ENCODE data around the gene ANKRD13B.

Gene ANKRD13B

DNA sequence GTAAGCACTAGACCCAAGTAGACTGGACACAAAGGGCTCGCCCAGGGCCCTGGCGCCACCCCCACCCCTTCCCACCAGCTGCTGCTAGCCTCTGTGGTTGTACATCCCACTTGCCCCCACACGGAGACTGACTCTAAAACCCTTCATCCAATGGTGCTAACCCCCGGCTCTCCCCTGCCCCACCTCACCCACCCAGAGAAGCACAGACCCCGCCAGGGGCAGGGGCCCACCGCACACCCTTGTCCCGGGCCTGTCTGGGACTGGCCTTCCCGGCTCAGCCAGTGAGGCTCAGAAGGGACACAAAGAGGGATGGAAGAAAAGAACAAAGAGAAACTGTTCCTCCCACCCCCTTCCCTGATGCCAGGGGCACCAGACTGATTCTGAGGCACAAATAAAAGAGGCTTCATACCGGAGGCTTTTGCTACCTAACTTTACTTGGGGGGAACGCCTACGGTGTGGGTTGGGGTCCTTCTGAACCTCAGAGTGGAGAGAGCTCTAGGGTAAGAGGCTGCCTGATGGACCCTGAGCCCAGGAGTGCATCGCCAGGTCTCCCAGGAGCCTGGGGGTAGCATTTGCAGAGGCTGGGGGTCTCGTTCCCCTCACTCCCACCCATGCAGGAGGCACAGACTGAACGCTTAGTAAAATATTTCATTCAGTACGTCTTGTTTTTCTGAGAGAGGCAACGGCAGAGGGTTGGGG is 21.6 kb downstream of the ANKRD13B start:
- Histone ChIP-seq H3K4me3 (ENCODE audit: low read depth, low read length) (no peak overlapping the region), H3K4me1 (ENCODE audit: control insufficient read depth, insufficient read depth, low read length, unreplicated experiment) (peaks cover 10% of the 10 kb centered on the region), H3K27me3 (ENCODE audit: insufficient read depth, low read length) (peaks cover 13% of the 10 kb centered on the region), H3K27ac (ENCODE audit: low read depth, low read length) (no peak overlapping the region), H3K36me3 (ENCODE audit: insufficient read depth, low read length) (no peaks in the 10 kb centered on the region), H2AFZ (ENCODE audit: low read length, unreplicated experiment) (no peak overlapping the region), H3K79me2 (ENCODE audit: control insufficient read depth, insufficient read depth, low read length, unreplicated experiment) (no peaks in the 10 kb centered on the region)

DNA sequence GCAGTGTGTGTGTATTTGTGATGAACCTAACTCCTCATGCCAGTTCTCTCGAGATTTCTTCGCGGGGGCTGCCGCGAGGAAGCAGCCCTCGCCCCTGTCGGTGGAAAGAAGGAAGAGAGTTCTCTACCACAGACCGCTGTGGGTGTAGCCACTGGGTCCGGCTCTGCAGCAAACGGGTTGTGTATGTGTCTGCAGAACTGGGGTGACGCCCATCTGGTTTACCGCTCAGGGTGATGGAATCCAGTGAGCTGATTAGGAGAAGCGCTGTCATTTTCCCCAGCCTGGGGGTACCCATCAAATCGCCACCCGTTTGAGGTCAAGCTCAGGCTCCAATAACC is 22.1 kb downstream of the ANKRD13B start:
- no peak overlapping the region for H3K4me3 ChIP-seq (ENCODE audit: low read depth, low read length)
- peaks cover 13% of the 10 kb centered on the region for H3K27me3 ChIP-seq (ENCODE audit: insufficient read depth, low read length)
- H2AFZ ChIP-seq (ENCODE audit: low read length, unreplicated experiment) = no peak overlapping the region
- no peaks in the 10 kb centered on the region for H3K79me2 ChIP-seq (ENCODE audit: control insufficient read depth, insufficient read depth, low read length, unreplicated experiment)
- no peak overlapping the region for H3K27ac ChIP-seq (ENCODE audit: low read depth, low read length)
- H3K4me1 ChIP-seq (ENCODE audit: control insufficient read depth, insufficient read depth, low read length, unreplicated experiment) = peaks cover 10% of the 10 kb centered on the region
- H3K36me3 ChIP-seq (ENCODE audit: insufficient read depth, low read length) = no peaks in the 10 kb centered on the region

DNA sequence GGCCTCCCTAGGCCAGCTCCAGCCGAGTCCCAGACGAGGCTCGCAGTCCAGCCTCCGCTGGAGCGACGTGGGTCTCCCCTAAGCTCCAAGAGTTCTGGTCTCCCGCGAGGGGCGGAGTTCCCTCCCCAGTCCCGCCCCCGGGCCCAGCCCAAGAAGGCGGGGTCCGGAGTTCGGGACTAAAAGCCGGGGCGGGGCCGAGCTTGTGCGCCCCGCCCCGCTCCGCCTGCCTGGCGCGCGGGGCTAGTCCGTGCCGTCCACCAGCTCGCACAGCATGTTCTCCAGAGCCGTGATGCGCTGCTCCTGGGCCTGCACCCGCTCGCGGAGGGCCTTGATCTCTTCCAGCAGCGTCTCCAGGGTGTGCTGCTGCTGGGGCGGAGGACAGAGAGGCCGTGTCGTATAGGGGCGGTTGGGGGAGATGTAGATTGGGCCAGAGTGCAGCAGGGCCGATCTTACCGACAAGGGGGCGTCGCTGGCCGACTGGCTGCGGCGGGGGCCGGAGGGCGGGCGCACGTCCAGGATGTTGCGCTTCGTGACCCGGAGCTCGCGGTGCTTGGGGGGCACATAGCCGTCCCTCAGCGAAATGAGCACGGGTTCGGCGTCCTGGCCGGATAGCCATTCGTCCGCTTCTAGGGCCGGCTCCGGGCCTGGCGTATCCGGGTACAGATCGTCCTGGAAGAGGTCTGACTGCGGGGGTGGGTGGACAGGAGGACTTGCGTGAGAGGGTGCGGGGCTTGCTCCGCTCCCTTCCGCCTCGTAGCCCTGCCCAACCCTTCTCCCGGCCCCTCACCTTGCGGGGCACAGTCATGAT is 22.8 kb downstream of the ANKRD13B start:
- Histone ChIP-seq H3K4me1 (ENCODE audit: control insufficient read depth, insufficient read depth, low read length, unreplicated experiment) (peaks cover 13% of the 10 kb centered on the region), H3K27ac (ENCODE audit: low read depth, low read length) (no peak overlapping the region), H3K36me3 (ENCODE audit: insufficient read depth, low read length) (no peaks in the 10 kb centered on the region), H3K79me2 (ENCODE audit: control insufficient read depth, insufficient read depth, low read length, unreplicated experiment) (no peaks in the 10 kb centered on the region), H2AFZ (ENCODE audit: low read length, unreplicated experiment) (no peak overlapping the region), H3K4me3 (ENCODE audit: low read depth, low read length) (peak overlapping the region; percentile 27), H3K27me3 (ENCODE audit: insufficient read depth, low read length) (peaks cover 13% of the 10 kb centered on the region)

DNA sequence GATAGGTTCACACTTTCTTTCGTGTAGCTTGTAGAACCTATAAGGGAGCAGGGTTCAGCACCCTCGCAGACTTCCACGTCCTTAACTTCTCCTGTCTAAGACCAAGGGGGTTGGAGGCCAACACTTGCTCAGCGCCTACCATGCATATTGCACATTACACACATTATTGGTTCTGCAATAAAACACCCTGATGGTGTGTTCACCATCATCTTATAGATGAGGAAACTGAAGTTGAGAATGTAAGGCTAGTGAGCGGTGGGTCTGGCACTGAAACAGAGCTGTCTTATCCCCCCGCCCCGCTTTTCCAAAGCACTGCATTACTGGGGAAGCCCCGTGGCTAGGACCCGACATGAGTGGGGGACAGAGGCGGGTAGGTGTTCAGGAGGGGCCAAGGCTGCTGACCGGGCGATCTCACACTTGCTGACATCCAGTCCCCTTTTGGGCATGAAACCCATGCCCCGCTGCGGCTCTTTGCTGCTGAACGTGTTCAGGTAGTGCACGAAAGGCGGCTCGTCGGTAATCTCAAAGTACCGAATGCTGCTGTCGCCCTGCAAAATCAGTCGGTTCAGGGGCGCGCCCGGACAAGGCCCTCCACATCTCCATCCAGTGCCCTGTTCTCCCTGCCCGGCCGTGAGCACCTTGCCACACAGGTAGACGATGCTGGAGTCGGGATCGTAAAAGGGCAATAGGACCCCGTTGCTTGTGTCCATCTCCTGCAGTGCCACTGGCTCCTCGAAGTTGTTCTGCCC is 23.5 kb downstream of the ANKRD13B start:
- no peaks in the 10 kb centered on the region for H3K36me3 ChIP-seq (ENCODE audit: insufficient read depth, low read length)
- no peak overlapping the region for H3K27ac ChIP-seq (ENCODE audit: low read depth, low read length)
- H3K4me3 ChIP-seq (ENCODE audit: low read depth, low read length) = 0 out of 2 replicates have a peak overlapping the region, but pooled peaks have one; percentile 27
- H3K4me1 ChIP-seq (ENCODE audit: control insufficient read depth, insufficient read depth, low read length, unreplicated experiment) = peaks cover 13% of the 10 kb centered on the region
- H2AFZ ChIP-seq (ENCODE audit: low read length, unreplicated experiment) = no peak overlapping the region
- no peaks in the 10 kb centered on the region for H3K79me2 ChIP-seq (ENCODE audit: control insufficient read depth, insufficient read depth, low read length, unreplicated experiment)
- peaks cover 13% of the 10 kb centered on the region for H3K27me3 ChIP-seq (ENCODE audit: insufficient read depth, low read length)

DNA sequence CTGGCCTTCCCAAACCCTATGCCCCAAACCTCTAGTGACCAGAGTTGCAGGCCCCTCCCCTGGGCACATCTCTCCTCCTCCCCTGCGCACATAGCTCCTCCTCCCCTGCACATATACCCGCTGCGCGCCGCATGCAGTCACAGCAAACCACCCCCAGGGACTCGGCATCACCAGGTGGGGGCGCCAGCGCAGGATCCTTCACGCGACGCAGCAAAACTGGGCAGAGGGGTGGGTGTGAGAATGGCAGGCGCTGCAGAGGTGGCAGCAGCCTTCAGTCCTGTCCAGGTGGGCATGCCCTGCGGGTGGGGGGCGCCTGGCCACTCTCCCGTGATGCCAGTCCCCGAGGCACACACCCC is 24.2 kb downstream of the ANKRD13B start:
- Histone ChIP-seq H3K4me3 (ENCODE audit: low read depth, low read length) (no peak overlapping the region), H3K36me3 (ENCODE audit: insufficient read depth, low read length) (no peaks in the 10 kb centered on the region), H3K4me1 (ENCODE audit: control insufficient read depth, insufficient read depth, low read length, unreplicated experiment) (peaks cover 18% of the 10 kb centered on the region), H3K27ac (ENCODE audit: low read depth, low read length) (no peak overlapping the region), H3K79me2 (ENCODE audit: control insufficient read depth, insufficient read depth, low read length, unreplicated experiment) (no peaks in the 10 kb centered on the region), H2AFZ (ENCODE audit: low read length, unreplicated experiment) (no peak overlapping the region), H3K27me3 (ENCODE audit: insufficient read depth, low read length) (peaks cover 13% of the 10 kb centered on the region)

DNA sequence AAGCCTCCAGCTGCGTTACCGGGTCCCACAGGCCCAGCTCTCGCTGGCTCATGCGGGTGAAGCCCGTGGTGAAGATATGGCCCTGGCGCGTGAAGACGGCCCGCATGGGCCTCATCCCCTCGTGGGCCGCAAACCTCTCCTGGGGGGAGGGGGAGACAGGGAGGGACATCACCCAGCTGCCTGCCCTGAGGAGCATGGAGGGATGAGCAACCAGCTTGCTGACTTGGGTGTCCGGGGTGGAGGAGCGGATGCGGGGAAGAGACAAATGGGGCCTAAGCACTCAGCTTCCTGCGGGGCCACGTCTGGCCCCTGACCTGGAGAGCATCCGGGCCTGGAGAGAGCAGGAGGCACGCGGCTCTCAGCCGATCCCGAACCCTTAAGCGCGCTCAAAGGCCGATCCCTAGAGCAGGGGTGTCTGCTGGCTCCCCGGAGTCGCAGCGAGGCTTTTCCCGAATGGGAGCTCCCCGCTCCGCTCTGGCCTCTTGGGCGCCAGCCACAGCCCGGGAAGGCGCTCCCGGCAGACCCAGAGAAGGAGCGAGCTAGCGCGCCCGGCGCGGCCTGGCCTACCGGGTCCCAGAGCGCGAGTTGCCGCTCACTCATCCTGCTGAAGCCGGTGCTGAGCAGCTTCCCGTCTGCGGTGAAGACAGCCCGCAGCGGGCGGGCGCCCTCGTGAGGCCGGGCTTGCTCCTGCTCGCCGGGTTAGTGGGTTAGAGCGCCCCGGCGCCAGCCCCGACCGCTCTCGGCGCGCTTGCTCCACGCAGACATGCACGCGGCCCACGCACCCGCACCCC is 24.7 kb downstream of the ANKRD13B start:
- H2AFZ ChIP-seq (ENCODE audit: low read length, unreplicated experiment) = no peak overlapping the region
- peak overlapping the region; percentile 48 for H3K4me3 ChIP-seq (ENCODE audit: low read depth, low read length)
- peaks cover 21% of the 10 kb centered on the region for H3K4me1 ChIP-seq (ENCODE audit: control insufficient read depth, insufficient read depth, low read length, unreplicated experiment)
- no peak overlapping the region for H3K27ac ChIP-seq (ENCODE audit: low read depth, low read length)
- H3K36me3 ChIP-seq (ENCODE audit: insufficient read depth, low read length) = no peaks in the 10 kb centered on the region
- peaks cover 13% of the 10 kb centered on the region for H3K27me3 ChIP-seq (ENCODE audit: insufficient read depth, low read length)
- H3K79me2 ChIP-seq (ENCODE audit: control insufficient read depth, insufficient read depth, low read length, unreplicated experiment) = no peaks in the 10 kb centered on the region

DNA sequence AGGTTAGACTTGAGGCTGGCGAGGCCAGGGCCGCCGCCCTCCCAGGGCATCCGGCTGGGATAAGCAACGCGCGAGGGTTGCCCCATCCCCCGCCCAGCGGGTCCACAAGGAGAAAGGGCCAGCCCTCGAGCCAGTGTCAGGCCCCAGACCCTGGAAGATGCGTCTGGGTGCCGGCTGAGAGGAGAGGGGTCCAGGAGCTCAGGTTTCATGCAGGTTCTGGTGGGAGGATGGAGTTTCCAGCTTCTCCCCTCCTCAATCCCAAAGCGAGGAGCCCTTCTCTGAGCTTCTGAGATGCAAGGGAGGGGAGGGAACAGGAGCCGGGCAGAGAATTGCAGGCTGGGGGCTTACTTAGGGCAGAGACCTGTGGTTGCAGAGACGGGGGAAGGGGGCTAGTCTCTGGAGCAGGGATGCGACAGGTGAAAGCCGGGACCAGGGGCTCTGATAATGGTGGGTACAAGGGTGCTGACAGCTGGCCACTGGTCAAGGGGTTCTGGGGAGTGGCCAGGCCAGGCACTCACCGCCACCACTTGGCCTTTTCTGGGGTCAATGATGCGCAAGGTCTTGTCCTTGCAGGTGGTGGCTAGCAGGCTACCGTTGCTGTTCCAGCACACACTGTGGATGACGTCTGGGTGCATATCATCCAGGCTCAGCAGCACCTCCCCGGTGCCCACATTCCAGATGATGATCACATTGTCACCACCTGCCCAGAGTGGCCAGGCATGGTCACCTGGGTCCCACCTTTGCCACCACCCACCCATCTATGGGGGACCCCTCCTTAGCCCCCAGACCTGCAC is 25.5 kb downstream of the ANKRD13B start:
- H3K27ac ChIP-seq (ENCODE audit: low read depth, low read length) = no peak overlapping the region
- peaks cover 13% of the 10 kb centered on the region for H3K27me3 ChIP-seq (ENCODE audit: insufficient read depth, low read length)
- no peaks in the 10 kb centered on the region for H3K36me3 ChIP-seq (ENCODE audit: insufficient read depth, low read length)
- no peak overlapping the region for H2AFZ ChIP-seq (ENCODE audit: low read length, unreplicated experiment)
- H3K4me3 ChIP-seq (ENCODE audit: low read depth, low read length) = no peak overlapping the region
- no peaks in the 10 kb centered on the region for H3K79me2 ChIP-seq (ENCODE audit: control insufficient read depth, insufficient read depth, low read length, unreplicated experiment)
- H3K4me1 ChIP-seq (ENCODE audit: control insufficient read depth, insufficient read depth, low read length, unreplicated experiment) = peaks cover 21% of the 10 kb centered on the region

DNA sequence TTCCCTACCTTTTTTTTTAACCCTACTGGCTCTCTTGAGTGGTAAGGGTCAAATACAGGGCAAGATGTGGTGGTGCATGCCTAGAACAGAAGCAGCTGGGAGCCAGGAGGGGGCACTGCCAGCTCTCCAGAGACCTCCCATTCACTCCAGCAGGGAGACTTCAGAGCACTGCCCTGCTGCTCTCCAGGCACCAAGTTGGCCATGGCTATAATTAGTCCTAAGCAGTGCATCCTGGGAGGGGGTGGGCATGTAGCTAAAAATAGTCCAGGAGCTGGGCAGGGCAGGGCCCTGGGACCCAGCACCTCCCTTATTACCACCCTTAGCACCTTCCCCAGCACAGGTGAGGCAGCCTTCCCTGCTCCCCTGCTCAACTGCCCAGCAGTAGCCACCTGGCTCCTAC is 26.3 kb downstream of the ANKRD13B start:
- no peaks in the 10 kb centered on the region for H3K79me2 ChIP-seq (ENCODE audit: control insufficient read depth, insufficient read depth, low read length, unreplicated experiment)
- H3K36me3 ChIP-seq (ENCODE audit: insufficient read depth, low read length) = no peaks in the 10 kb centered on the region
- H3K27me3 ChIP-seq (ENCODE audit: insufficient read depth, low read length) = peaks cover 13% of the 10 kb centered on the region
- H3K27ac ChIP-seq (ENCODE audit: low read depth, low read length) = no peak overlapping the region
- H2AFZ ChIP-seq (ENCODE audit: low read length, unreplicated experiment) = no peak overlapping the region
- peaks cover 17% of the 10 kb centered on the region for H3K4me1 ChIP-seq (ENCODE audit: control insufficient read depth, insufficient read depth, low read length, unreplicated experiment)
- H3K4me3 ChIP-seq (ENCODE audit: low read depth, low read length) = no peak overlapping the region

DNA sequence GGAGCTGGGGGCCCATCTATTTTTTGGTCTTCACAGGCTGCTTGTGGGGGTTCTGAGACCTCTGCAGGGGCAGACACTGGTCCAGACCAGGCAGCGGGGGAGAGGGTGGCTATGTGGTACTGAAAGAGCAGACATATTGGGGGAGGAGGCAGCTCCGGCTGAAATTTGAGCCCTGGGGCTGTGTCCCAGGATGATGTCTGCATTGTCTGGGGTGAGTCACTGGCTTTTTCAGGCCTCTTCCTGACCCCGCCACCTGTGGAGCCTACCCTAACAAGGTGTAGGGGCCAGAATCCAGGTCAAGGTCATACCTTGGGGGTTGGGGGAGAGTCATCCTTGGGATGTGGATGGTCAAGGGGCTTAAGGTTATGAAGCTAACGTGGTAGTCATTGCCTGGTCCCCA is 27.3 kb downstream of the ANKRD13B start:
- no peaks in the 10 kb centered on the region for H3K36me3 ChIP-seq (ENCODE audit: insufficient read depth, low read length)
- no peaks in the 10 kb centered on the region for H3K79me2 ChIP-seq (ENCODE audit: control insufficient read depth, insufficient read depth, low read length, unreplicated experiment)
- peaks cover 13% of the 10 kb centered on the region for H3K27me3 ChIP-seq (ENCODE audit: insufficient read depth, low read length)
- H3K27ac ChIP-seq (ENCODE audit: low read depth, low read length) = no peak overlapping the region
- H2AFZ ChIP-seq (ENCODE audit: low read length, unreplicated experiment) = no peak overlapping the region
- H3K4me1 ChIP-seq (ENCODE audit: control insufficient read depth, insufficient read depth, low read length, unreplicated experiment) = peaks cover 21% of the 10 kb centered on the region
- H3K4me3 ChIP-seq (ENCODE audit: low read depth, low read length) = no peak overlapping the region
